ENCODE measurements around the gene SLC7A6.

DNA sequence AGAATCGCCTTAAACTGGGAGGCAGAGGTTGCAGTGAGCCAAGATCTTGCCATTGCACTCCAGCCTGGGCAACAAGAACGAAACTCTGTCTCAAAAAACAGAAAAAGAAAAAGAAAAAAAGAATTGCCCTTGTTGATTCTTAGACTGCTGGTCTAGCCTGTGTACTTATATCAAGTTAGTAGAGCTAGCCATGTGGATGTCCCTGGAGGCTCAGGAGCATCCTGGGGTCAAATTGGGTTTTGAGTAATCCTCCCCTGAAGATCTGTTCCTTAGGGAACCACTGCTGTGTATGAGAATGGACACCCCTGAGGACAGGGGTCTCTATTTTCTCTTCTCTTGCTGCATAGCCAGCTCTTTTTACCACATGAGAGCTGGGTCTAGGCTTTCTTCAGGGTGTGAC is 24.9 kb downstream of the SLC7A6 start:
- no peak for TF ChIP-seq POLR2A (IDR thresholded peaks at IDR 0.05)
- TF ChIP-seq, protein P1, sequence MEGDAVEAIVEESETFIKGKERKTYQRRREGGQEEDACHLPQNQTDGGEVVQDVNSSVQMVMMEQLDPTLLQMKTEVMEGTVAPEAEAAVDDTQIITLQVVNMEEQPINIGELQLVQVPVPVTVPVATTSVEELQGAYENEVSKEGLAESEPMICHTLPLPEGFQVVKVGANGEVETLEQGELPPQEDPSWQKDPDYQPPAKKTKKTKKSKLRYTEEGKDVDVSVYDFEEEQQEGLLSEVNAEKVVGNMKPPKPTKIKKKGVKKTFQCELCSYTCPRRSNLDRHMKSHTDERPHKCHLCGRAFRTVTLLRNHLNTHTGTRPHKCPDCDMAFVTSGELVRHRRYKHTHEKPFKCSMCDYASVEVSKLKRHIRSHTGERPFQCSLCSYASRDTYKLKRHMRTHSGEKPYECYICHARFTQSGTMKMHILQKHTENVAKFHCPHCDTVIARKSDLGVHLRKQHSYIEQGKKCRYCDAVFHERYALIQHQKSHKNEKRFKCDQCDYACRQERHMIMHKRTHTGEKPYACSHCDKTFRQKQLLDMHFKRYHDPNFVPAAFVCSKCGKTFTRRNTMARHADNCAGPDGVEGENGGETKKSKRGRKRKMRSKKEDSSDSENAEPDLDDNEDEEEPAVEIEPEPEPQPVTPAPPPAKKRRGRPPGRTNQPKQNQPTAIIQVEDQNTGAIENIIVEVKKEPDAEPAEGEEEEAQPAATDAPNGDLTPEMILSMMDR (IDR thresholded peaks at IDR 0.05): no peak
